ENCODE data around the gene STK25. TPM values are rescaled to one million over a fixed set of nuclear protein-coding genes. Genes with fewer than 3 reads are reported as not detected.

The STK25 gene
- total and polyA plus RNA-seq, 2 of the 8 experiments (the other 6 are each of a cell fraction or from before 2014, with no cell fraction given) = 159 to 546 TPM

GRCh38 chr2:241503776-241504392, 4.5 kb downstream of the STK25 start:
- peaks cover 13 to 43% of the 10 kb centered on the region in 2 experiments for H4K20me1 ChIP-seq (replicated peaks in 1 of 2; ENCODE audit: control insufficient read depth in 1 of 2, insufficient read depth in 2 of 2, low read length in 2 of 2)
- CTCF ChIA-PET (ENCODE audit: partially characterized antibody) = interaction anchor here (0.7 to 1.5 kb wide), 5 partner anchors 12 to 375 kb away, joined by 3 to 5 read pairs (median 4); no protein-coding TSS in a partner anchor

More at GRCh38 chr2:241503776-241504392, 4.5 kb downstream of the STK25 start:
- H4K8ac ChIP-seq (ENCODE audit: extremely low read depth, insufficient read depth, low read length) = no peak overlapping the region
- no peaks in the 10 kb centered on the region for H3K9me3 ChIP-seq (ENCODE audit: insufficient read depth in 2 of 2, low read depth in 1 of 2, low read length in 1 of 2)
- no peak overlapping the region for H3K4me3 ChIP-seq (ENCODE audit: extremely low read depth in 1 of 4, insufficient read depth in 2 of 4, low read depth in 3 of 4, low read length in 4 of 4)
- POLR2A ChIA-PET (ENCODE audit: partially characterized antibody) = interaction anchor here (1.2 to 10.2 kb wide), 2 partner anchors 11 to 198 kb away, joined by 3 to 104 read pairs; partner anchors contain the start of gene ING5
- peaks cover 0 to 16% (median 5%) of the 10 kb centered on the region in 4 experiments; a peak in 7 of 8 replicates for H3K36me3 ChIP-seq (ENCODE audit: control insufficient read depth in 2 of 4, insufficient read depth in 4 of 4, low read length in 3 of 4)
- H2BK15ac ChIP-seq (ENCODE audit: low read length) = no peak overlapping the region
- no peak overlapping the region for H3K23ac ChIP-seq (ENCODE audit: insufficient read length)
- no peak overlapping the region for H3K18ac ChIP-seq (ENCODE audit: extremely low read depth, low read length)
- H2BK5ac ChIP-seq (ENCODE audit: low read depth, low read length) = peak overlapping the region; percentile 5; the same call in 1 of the 2 replicates
- no peak overlapping the region for H2BK20ac ChIP-seq (ENCODE audit: low read length)
- FAIRE-seq = no peak
- TF ChIP-seq, protein P1, sequence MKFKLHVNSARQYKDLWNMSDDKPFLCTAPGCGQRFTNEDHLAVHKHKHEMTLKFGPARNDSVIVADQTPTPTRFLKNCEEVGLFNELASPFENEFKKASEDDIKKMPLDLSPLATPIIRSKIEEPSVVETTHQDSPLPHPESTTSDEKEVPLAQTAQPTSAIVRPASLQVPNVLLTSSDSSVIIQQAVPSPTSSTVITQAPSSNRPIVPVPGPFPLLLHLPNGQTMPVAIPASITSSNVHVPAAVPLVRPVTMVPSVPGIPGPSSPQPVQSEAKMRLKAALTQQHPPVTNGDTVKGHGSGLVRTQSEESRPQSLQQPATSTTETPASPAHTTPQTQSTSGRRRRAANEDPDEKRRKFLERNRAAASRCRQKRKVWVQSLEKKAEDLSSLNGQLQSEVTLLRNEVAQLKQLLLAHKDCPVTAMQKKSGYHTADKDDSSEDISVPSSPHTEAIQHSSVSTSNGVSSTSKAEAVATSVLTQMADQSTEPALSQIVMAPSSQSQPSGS (IDR thresholded peaks at IDR 0.05; ENCODE audit: low read length) = no peak
- TF ChIP-seq TEAD4 (IDR thresholded peaks at IDR 0.05; ENCODE audit: low read depth, low read length) = no peak
- TF ChIP-seq CHD1 (IDR thresholded peaks at IDR 0.05; ENCODE audit: low read depth, low read length) = no peak
- no peak for TF ChIP-seq POU5F1 (IDR thresholded peaks at IDR 0.05; ENCODE audit: low read depth, low read length)
- H3K79me1 ChIP-seq (ENCODE audit: low read depth, low read length) = peaks cover 23% of the 10 kb centered on the region
- H2BK120ac ChIP-seq (replicated peaks; ENCODE audit: low read depth, low read length) = no peak overlapping the region
- H2AFZ ChIP-seq (ENCODE audit: low read length) = no peak overlapping the region
- peaks cover 14 to 54% of the 10 kb centered on the region in 2 experiments for H3K79me2 ChIP-seq (ENCODE audit: control insufficient read depth in 1 of 2, insufficient read depth in 2 of 2, low read length in 2 of 2)
- peaks cover 0 to 9% (median 7%) of the 10 kb centered on the region in 4 experiments; a peak in 6 of 7 replicates for H3K4me1 ChIP-seq (replicated peaks in 1 of 4; ENCODE audit: control insufficient read depth in 3 of 4, insufficient read depth in 4 of 4, low read length in 3 of 4)
- peaks cover 12% of the 10 kb centered on the region for H3K23me2 ChIP-seq (ENCODE audit: low read depth, low read length)
- no peak overlapping the region for H4K5ac ChIP-seq (ENCODE audit: insufficient read length, low read depth, low read length)
- H3K4ac ChIP-seq (replicated peaks; ENCODE audit: insufficient read length, low read depth, low read length) = no peak overlapping the region
- H3K9ac ChIP-seq (replicated peaks in 1 of 4; ENCODE audit: extremely low read depth in 1 of 4, low read depth in 3 of 4, low read length in 3 of 4) = no peak overlapping the region
- no peak overlapping the region for H3K27ac ChIP-seq (ENCODE audit: low read depth, low read length)
- H3K14ac ChIP-seq (ENCODE audit: insufficient read length) = no peak overlapping the region
- no peak overlapping the region for H2AK5ac ChIP-seq (ENCODE audit: low read depth, low read length)
- H4K91ac ChIP-seq (replicated peaks; ENCODE audit: insufficient read length, low read length) = no peak overlapping the region
- 0 out of 7 replicates have a peak, but pooled peaks cover 0 to under 1% (median under 1%) of the 10 kb centered on the region in 4 experiments for H3K27me3 ChIP-seq (replicated peaks in 1 of 4; ENCODE audit: control insufficient read depth in 3 of 4, extremely low read depth in 1 of 4, insufficient read depth in 3 of 4, low read length in 3 of 4)
- 96% methylated on average over 12 of the region's 12 CpGs; no CpG with 5 or more reads in 1 of the 2 experiments for WGBS, 2 experiments (ENCODE audit: extremely low coverage in 1 of 2, insufficient coverage in 1 of 2, insufficient read length in 1 of 2, insufficient replicate concordance in 2 of 2, low coverage in 1 of 2, low lambda C conversion rate in 2 of 2, missing lambda C conversion rate in 1 of 2)
- no peak overlapping the region for H3K4me2 ChIP-seq (ENCODE audit: insufficient read depth in 1 of 2, low read depth in 2 of 2, low read length in 2 of 2)
- DNase-seq (ENCODE audit: low read depth in 1 of 2, low spot score in 2 of 2) = no peak
- H3K56ac ChIP-seq (replicated peaks; ENCODE audit: insufficient read length, low read depth, low read length) = no peak overlapping the region
- H2BK12ac ChIP-seq (ENCODE audit: low read depth, low read length) = no peak overlapping the region
